GM18861 (cell line): Measurements from ENCODE around the gene DOCK2.

Experiments
- ATAC-seq: cut with Tn5 transposase; IDR thresholded peaks from one replicate; pipeline ENCODE4 v1.9.1; 2021; ENCODE audit not compliant: unreplicated experiment

Gene DOCK2

DNA sequence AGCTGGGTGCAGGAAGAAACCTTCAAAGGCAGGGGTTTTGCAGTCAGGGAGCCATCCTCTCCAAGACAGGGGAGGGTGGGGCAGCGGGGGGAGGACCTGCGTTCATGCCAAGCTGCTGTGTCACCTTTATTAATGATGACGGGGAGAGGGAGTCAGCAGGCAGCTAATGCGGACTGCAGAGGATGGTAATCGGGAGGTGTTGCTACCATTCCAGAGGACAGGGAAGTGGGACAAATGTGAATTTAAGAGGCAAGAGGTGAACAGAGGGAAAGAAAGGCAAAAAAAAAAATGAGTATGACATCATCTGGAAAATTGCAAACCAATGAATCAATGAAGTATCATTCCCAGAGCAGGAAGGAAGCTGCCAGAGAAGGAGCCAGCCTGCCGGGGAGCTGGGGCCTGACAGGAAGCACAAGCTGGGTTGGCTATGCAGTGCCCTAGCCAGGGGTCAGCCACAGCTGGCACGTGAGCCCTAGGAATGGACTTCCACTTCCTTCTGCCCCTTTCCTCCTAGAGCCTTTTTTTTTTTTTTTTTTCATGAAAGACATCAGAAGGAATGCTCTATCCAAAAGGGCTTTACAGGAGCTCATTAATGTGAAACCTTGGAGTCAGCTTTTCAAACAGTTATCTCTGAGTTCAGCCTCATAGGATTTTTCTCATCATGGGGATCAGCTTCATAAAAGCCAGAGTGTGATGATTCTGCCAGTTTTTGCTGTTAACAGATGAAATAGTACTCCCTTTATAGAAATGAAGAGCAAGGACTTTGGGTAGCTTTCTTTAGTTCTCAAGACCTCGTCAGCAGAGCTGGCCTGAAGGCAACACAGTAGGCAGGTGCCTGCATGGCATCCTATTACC lies 334.1 kb downstream of the DOCK2 start:
- ATAC-seq, result no peak

DNA sequence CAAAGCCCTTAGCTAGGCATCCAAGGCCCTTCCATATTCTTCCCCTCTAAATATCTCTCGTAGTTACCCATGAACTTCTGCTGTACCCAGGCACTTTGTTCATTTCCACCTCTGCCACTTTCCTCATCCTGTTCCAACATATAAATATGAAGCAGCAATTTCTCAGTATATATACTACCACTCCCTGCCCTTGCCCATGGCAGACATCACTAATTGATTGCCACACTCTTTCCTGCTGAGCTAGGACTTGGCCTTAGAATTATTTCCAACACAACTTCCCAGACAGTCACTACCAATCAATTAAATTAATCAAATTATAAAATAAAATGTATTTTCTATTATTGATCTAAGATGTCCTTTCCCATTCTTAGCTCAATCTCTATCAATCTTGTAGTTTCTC lies 334.7 kb downstream of the DOCK2 start:
- ATAC-seq, result no peak

DNA sequence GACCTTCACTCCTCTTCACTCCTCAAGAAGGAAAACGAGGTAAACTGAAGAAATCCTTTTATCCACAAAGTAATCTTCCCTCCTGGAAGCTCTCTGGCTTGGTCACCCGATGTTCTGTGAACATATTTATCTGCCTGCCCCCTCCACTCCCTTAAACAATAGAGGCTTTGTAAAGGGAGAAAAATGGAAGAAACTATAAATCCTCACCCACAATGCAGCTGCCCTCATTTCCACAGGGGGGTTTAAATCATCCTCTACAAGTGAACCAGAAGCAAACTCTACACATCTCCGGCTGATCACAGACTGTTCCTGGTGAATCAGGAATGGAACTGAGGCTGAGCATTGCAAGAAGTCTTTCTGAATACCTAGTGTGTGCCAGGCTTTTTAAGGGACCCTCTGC lies 336.0 kb downstream of the DOCK2 start:
- ATAC-seq, result no peak

GRCh38 chr5:169974121-169974770 lies 337.2 kb downstream of the DOCK2 start:
- ATAC-seq, result no peak

- ATAC-seq, result no peak
Measured at GRCh38 chr5:169978714-169979113, 341.6 kb downstream of the DOCK2 start.

DNA sequence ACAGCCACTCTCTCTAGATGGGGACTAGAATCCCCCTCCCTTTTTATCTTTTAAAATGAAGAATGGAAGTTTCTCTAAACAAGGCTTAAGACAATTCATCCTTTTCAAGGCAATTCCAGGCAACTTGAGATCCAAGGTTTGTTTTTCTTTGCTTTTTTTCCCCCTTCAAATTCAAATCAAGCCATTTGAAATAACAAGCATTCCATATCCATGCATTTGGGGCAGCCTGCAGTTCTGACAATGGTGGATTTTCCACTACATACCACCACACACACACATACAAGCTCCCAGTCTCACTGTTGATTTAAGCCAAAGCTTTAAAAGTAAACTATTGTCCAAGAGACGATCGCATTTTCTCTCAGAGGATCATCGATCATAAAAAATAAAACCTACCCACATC lies 342.8 kb downstream of the DOCK2 start:
- no peak for ATAC-seq

GRCh38 chr5:169980418-169981053 lies 343.5 kb downstream of the DOCK2 start, which contains the start of gene INSYN2B:
INSYN2B (minus strand) TSS chr5:169980495; CDS start chr5:169883898, 96,597 bp downstream.
- peak; percentile 61 for ATAC-seq

GRCh38 chr5:169988206-169988605 lies 351.1 kb downstream of the DOCK2 start:
- ATAC-seq, result no peak

- ATAC-seq, result no peak
Measured at GRCh38 chr5:169988947-169989346, 351.9 kb downstream of the DOCK2 start.

GRCh38 chr5:169989365-169989764 lies 352.3 kb downstream of the DOCK2 start:
- ATAC-seq, result no peak

DNA sequence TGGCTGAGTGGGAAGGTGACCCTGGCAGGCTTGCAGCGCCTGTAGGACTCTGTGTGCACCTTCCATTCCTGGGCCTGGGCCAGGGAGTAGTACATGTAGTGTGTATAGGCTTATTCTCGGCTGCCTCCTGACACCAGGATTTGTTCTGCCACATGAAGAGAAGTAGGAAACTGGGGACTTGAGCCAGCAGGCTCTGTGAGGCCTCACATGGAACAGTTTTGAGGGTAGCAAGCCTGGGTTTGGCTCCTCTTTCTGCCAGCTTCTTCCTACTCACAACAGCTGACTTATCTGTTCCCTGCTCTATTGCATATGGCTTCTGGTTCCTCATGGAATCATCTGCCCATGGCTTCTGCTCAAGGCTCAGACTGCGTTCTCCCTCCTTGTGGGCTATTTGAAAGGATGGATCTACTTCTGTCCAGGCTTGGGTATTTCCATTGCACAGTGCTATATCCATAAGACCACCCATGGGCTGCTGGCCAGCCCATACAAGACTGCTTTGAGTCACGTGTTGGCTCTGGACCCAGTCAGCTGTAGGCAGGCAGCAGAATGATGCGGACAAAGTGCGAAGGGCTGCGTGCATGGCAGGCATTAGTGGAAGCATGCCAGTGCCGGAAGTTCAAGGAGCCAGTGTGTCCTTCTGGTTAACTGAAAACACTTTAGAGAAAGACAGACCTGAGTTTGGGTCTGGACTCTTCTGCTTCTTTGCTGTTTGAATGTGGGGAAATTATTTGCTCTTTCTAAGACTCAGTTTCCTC lies 354.2 kb downstream of the DOCK2 start:
- no peak for ATAC-seq

DNA sequence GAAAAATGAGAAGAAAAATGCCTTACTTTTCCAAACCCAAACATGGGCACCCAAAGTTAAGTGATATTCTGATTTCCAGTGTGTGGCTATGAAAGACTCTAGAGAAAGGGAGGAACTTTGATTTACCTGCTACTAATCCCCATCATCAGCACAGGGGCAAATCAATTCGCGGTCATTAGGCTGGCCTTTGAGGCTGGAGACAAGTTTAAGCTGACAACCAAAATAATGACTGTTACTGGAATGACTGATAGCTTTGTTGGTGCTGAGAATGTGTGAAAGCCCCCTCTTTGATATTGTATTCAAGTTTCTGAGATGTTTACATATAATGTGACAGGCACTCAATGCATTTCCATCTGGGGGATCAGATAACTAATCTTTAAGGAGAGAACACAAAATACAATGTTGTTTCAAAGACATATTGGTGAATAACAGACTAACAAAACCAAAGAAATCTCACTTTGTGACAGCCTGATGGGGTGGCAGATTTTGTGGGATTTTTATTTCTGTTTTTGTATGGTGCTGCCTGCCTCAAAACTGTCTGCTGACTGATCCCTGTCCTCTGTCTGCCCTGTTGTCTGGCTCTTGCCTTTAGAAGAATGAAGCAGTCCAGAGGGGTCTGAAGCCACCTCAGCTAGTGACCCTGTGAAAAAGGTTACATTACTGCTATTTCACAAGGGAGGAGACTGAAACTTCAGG lies 355.9 kb downstream of the DOCK2 start:
- no peak for ATAC-seq

DNA sequence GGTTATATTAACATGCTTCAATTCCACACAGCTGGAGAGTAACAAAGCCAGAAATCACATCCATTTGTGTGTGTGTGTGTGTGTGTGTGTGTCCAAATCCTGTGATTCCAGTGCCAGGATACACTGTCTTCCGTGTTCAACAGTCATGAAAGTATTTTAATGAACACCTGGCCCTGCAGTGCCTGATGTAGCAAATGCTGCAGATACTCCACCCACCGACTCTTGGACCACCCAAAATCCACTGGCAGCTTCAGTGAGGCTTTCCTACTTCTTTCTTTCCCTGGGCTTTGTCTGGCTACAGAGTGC lies 356.4 kb downstream of the DOCK2 start:
- no peak for ATAC-seq

- ATAC-seq, result no peak
Measured at GRCh38 chr5:169997798-169998197, 360.7 kb downstream of the DOCK2 start.

GRCh38 chr5:169999621-170000020 lies 362.5 kb downstream of the DOCK2 start:
- no peak for ATAC-seq

DNA sequence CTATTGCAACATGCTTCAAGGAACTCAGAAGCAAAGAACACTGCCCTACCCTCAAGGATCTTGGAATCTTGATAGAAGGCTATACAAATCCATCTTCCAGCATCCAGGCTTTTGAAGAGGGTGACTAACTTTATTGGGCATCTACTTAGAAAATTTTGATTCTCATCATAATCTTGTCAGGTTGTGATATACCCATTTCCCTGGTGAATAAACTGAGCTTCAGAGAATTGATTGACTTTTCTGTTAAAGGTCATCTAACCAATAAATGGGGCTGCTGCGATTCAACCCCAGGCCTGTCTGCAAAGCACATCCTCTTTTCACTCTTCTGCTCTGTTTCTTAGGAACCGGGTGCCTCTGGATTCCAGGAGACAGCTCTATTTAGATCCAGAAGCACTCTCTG lies 363.1 kb downstream of the DOCK2 start:
- no peak for ATAC-seq

- ATAC-seq, result no peak
Measured at GRCh38 chr5:170006021-170006420, 368.9 kb downstream of the DOCK2 start.

DNA sequence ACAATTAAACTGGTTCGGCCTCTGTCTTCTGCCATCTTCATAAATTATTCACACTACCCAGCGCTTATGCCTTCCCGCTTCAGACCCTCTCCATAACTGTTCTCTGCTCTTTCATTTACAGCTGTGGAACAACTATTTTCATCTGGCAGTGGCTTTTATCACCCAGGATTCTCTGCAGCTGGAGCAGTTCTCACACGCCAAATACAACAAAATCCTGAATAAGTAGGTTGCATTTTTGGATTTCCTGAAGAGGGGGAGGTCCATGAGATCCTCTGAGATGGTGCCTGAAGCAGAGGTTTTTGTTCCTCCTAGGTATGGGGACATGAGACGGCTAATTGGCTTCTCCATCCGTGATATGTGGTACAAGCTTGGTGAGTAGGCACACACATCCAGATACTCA lies 371.3 kb downstream of the DOCK2 start:
- ATAC-seq, result no peak

- no peak for ATAC-seq
Measured at GRCh38 chr5:170010595-170010994, 373.5 kb downstream of the DOCK2 start.

GRCh38 chr5:170011751-170012150 lies 374.7 kb downstream of the DOCK2 start:
- ATAC-seq, result no peak

DNA sequence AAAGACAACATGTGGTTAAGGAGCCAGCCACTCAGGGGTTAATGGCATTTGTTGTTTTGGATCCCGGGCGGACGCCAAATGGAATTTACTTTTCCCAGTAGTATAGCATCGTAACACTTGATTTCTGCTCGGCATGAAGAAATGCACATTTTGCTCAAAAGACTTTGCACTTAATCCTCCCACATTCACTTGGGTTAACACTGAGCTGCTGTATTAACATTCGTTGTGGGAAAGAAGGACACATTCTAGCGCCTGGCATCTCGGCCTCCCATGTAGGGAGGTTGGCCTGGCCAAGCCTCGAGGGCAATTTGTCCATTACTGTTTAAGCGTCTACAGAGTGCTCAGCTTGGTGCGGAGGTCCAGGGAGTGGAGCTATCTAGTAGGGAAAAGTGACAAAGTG lies 375.5 kb downstream of the DOCK2 start:
- ATAC-seq, result no peak
